ENCODE data around the gene NCK1.

GRCh38 chr3:136943436-136943835 is 81.4 kb downstream of the NCK1 start:
- no peak for TF ChIP-seq CTCF (IDR thresholded peaks at IDR 0.05; ENCODE audit: low read length)
- TF ChIP-seq EZH2 (IDR thresholded peaks at IDR 0.05; ENCODE audit: borderline replicate concordance, low read length) = no peak
